Osteocyte (in vitro differentiated cells): ENCODE data around the gene GCDH. TPM values are rescaled to one million over a fixed set of nuclear protein-coding genes. Genes with fewer than 3 reads are reported as not detected.

Experiments
- DNase-seq: peaks from one replicate; pipeline ENCODE4 v3.0.0; 2021; ENCODE audit warnings: mixed read lengths; ENCODE audit not compliant: unreplicated experiment; ENCODE audit errors: extremely low spot score
- H3K27ac Mint-ChIP-seq: one replicate; pipeline ENCODE4 v1.8.0; 2021; ENCODE audit warnings: mild to moderate bottlenecking, mixed read lengths; ENCODE audit not compliant: unreplicated experiment
- H3K27me3 Mint-ChIP-seq: one replicate; pipeline ENCODE4 v1.8.0; 2021; ENCODE audit warnings: mixed read lengths; ENCODE audit not compliant: unreplicated experiment
- H3K36me3 Mint-ChIP-seq: one replicate; pipeline ENCODE4 v1.8.0; 2021; ENCODE audit warnings: mixed read lengths; ENCODE audit not compliant: unreplicated experiment
- H3K4me1 Mint-ChIP-seq: one replicate; pipeline ENCODE4 v1.8.0; 2021; ENCODE audit warnings: mixed read lengths; ENCODE audit not compliant: unreplicated experiment
- H3K4me3 Mint-ChIP-seq: one replicate; pipeline ENCODE4 v1.8.0; 2021; ENCODE audit warnings: mild to moderate bottlenecking, moderate library complexity, mixed read lengths; ENCODE audit not compliant: unreplicated experiment
- H3K9me3 Mint-ChIP-seq: one replicate; pipeline ENCODE4 v1.8.0; 2021; ENCODE audit warnings: mixed read lengths; ENCODE audit not compliant: unreplicated experiment
- CTCF ChIP-seq: fragments of 200-600 bp; sonication (generic); IDR thresholded peaks from 2 replicates; pipeline ENCODE4 v1.5.0; 2021; ENCODE audit warnings: antibody characterized with exemption, mild to moderate bottlenecking, moderate library complexity
- total RNA-seq: library from RNA; stranded (reverse); gene quantifications from 2 replicates; pipeline ENCODE4 v1.2.1, GENCODE V29; 2021

GCDH gene
- total RNA-seq, 1 donor from 2014 or later = 23.1 TPM

GRCh38 chr19:12945479-12946091, 54.6 kb downstream of the GCDH start, which contains the start of gene RAD23A:
Gene RAD23A, plus strand, starts transcription at chr19:12945862. Its CDS starts 87 bp downstream, at chr19:12945949.
- H3K27ac Mint-ChIP-seq = peak within 1 kb of the TSS; percentile 93
- TF ChIP-seq CTCF = no peak
- peaks cover 32% of the 10 kb centered on the region for H3K4me1 Mint-ChIP-seq
- peak; percentile 99 for DNase-seq
- H3K27me3 Mint-ChIP-seq = no peaks in the 10 kb centered on the region
- peak within 1 kb of the TSS; percentile 86 for H3K4me3 Mint-ChIP-seq
- H3K36me3 Mint-ChIP-seq = peaks cover 33% of the 10 kb centered on the region
- H3K9me3 Mint-ChIP-seq = no peaks in the 10 kb centered on the region

GRCh38 chr19:12946092-12946721, 55.2 kb downstream of the GCDH start:
- peaks cover 27% of the 10 kb centered on the region for H3K4me1 Mint-ChIP-seq
- H3K36me3 Mint-ChIP-seq = peaks cover 30% of the 10 kb centered on the region
- no peaks in the 10 kb centered on the region for H3K9me3 Mint-ChIP-seq
- DNase-seq = peak; percentile 91
- H3K27me3 Mint-ChIP-seq = no peaks in the 10 kb centered on the region
- no peak for TF ChIP-seq CTCF
- peak overlapping the region; percentile 84 for H3K27ac Mint-ChIP-seq
- H3K4me3 Mint-ChIP-seq = peak overlapping the region; percentile 86

- peak overlapping the region; percentile 86 for H3K4me3 Mint-ChIP-seq
- no peaks in the 10 kb centered on the region for H3K27me3 Mint-ChIP-seq
- H3K9me3 Mint-ChIP-seq = no peaks in the 10 kb centered on the region
- no peak for DNase-seq
- H3K4me1 Mint-ChIP-seq = peaks cover 28% of the 10 kb centered on the region
- TF ChIP-seq CTCF = no peak
- H3K27ac Mint-ChIP-seq = peak overlapping the region; percentile 84
- H3K36me3 Mint-ChIP-seq = peaks cover 31% of the 10 kb centered on the region
Observed at GRCh38 chr19:12946731-12947496, 56.0 kb downstream of the GCDH start.

- peak overlapping the region; percentile 12 for H3K4me3 Mint-ChIP-seq
- no peak for TF ChIP-seq CTCF
- no peak for DNase-seq
- no peaks in the 10 kb centered on the region for H3K27me3 Mint-ChIP-seq
- H3K27ac Mint-ChIP-seq = peak overlapping the region; percentile 31
- H3K36me3 Mint-ChIP-seq = peaks cover 29% of the 10 kb centered on the region
- no peaks in the 10 kb centered on the region for H3K9me3 Mint-ChIP-seq
- peaks cover 34% of the 10 kb centered on the region for H3K4me1 Mint-ChIP-seq
Observed at GRCh38 chr19:12947702-12948611, 57.0 kb downstream of the GCDH start.
